Measurements from ENCODE around the gene BMP7. TPM values are rescaled to one million over a fixed set of nuclear protein-coding genes. Genes with fewer than 3 reads are reported as not detected.

BMP7 gene
- total and polyA plus RNA-seq, 2 experiments from 2014 or later = 130 to 276 TPM

GRCh38 chr20:57275334-57275733, 8.9 kb upstream of the BMP7 start:
- H3K36me3 ChIP-seq = no peaks in the 10 kb centered on the region
- DNase-seq (ENCODE audit: low read depth in 1 of 2, low spot score in 1 of 2) = no peak
- no peak overlapping the region for H3K4me3 ChIP-seq
- no peak for TF ChIP-seq CTCF (IDR thresholded peaks at IDR 0.05; ENCODE audit: low read depth, low read length)
- no peaks in the 10 kb centered on the region for H3K9me3 ChIP-seq (ENCODE audit: low read depth)
- no peaks in the 10 kb centered on the region for H3K27me3 ChIP-seq
- no peak overlapping the region for H3K27ac ChIP-seq
- H3K4me1 ChIP-seq (ENCODE audit: low read depth) = peaks cover 19% of the 10 kb centered on the region

- no peaks in the 10 kb centered on the region for H3K36me3 ChIP-seq
- peaks cover 21% of the 10 kb centered on the region for H3K4me1 ChIP-seq (ENCODE audit: low read depth)
These were observed 8.4 kb upstream of the BMP7 start for GRCh38 chr20:57274846-57275245.

GRCh38 chr20:57274299-57274698, 7.9 kb upstream of the BMP7 start:
- peaks cover 21% of the 10 kb centered on the region for H3K4me1 ChIP-seq (ENCODE audit: low read depth)
- no peak for DNase-seq (ENCODE audit: low read depth in 1 of 2, low spot score in 1 of 2)
- H3K27me3 ChIP-seq = no peaks in the 10 kb centered on the region
- no peaks in the 10 kb centered on the region for H3K9me3 ChIP-seq (ENCODE audit: low read depth)
- no peak overlapping the region for H3K4me3 ChIP-seq
- no peaks in the 10 kb centered on the region for H3K36me3 ChIP-seq
- no peak overlapping the region for H3K27ac ChIP-seq
- TF ChIP-seq CTCF (IDR thresholded peaks at IDR 0.05; ENCODE audit: low read depth, low read length) = no peak

More at GRCh38 chr20:57274846-57275245, 8.4 kb upstream of the BMP7 start:
- Histone ChIP-seq H3K27ac (no peak overlapping the region), H3K9me3 (ENCODE audit: low read depth) (no peaks in the 10 kb centered on the region), H3K4me3 (no peak overlapping the region), H3K27me3 (no peaks in the 10 kb centered on the region)
- no peak for TF ChIP-seq CTCF (IDR thresholded peaks at IDR 0.05; ENCODE audit: low read depth, low read length)
- no peak for DNase-seq (ENCODE audit: low read depth in 1 of 2, low spot score in 1 of 2)

GRCh38 chr20:57272883-57273535, 6.6 kb upstream of the BMP7 start:
- H3K27ac ChIP-seq = peak overlapping the region; percentile 72
- no peaks in the 10 kb centered on the region for H3K36me3 ChIP-seq
- peaks cover 21% of the 10 kb centered on the region for H3K4me1 ChIP-seq (ENCODE audit: low read depth)
- H3K9me3 ChIP-seq (ENCODE audit: low read depth) = no peaks in the 10 kb centered on the region
- no peak overlapping the region for H3K4me3 ChIP-seq
- TF ChIP-seq CTCF (IDR thresholded peaks at IDR 0.05; ENCODE audit: low read depth, low read length) = no peak
- peaks cover 2% of the 10 kb centered on the region for H3K27me3 ChIP-seq
- DNase-seq (ENCODE audit: low read depth in 1 of 2, low spot score in 1 of 2) = peak in 1 of 2 donors; percentile 61

GRCh38 chr20:57270204-57270984, 4.0 kb upstream of the BMP7 start:
- TF ChIP-seq CTCF (IDR thresholded peaks at IDR 0.05; ENCODE audit: low read depth, low read length) = no peak
- H3K27ac ChIP-seq = no peak overlapping the region
- no peaks in the 10 kb centered on the region for H3K36me3 ChIP-seq
- DNase-seq (ENCODE audit: low read depth in 1 of 2, low spot score in 1 of 2) = no peak
- no peaks in the 10 kb centered on the region for H3K9me3 ChIP-seq (ENCODE audit: low read depth)
- no peak overlapping the region for H3K4me3 ChIP-seq
- H3K4me1 ChIP-seq (ENCODE audit: low read depth) = peaks cover 21% of the 10 kb centered on the region
- H3K27me3 ChIP-seq = peaks cover 13% of the 10 kb centered on the region

Measured in cardiac muscle cell (in vitro differentiated cells and primary cell).